ENCODE results near the gene MORF4L1.

MORF4L1 gene

GRCh38 chr15:78879517-78880241 lies 7.0 kb downstream of the MORF4L1 start:
- H3K4me1 ChIP-seq = no peaks in the 10 kb centered on the region
- H3K9me3 ChIP-seq = no peaks in the 10 kb centered on the region
- peaks cover 50% of the 10 kb centered on the region for H3K36me3 ChIP-seq
- no peak for TF ChIP-seq CTCF (IDR thresholded peaks at IDR 0.05; ENCODE audit: low read depth, low read length)
- DNase-seq = no peak
- H3K27me3 ChIP-seq = no peaks in the 10 kb centered on the region
- H3K4me3 ChIP-seq (ENCODE audit: low read depth, low read length) = no peak overlapping the region

- DNase-seq = no peak
- H3K27me3 ChIP-seq = no peaks in the 10 kb centered on the region
- no peaks in the 10 kb centered on the region for H3K9me3 ChIP-seq
- no peaks in the 10 kb centered on the region for H3K4me1 ChIP-seq
- TF ChIP-seq CTCF (IDR thresholded peaks at IDR 0.05; ENCODE audit: low read depth, low read length) = no peak
- peaks cover 51% of the 10 kb centered on the region for H3K36me3 ChIP-seq
- H3K4me3 ChIP-seq (ENCODE audit: low read depth, low read length) = no peak overlapping the region
Measured at GRCh38 chr15:78880242-78880533, 7.5 kb downstream of the MORF4L1 start.

GRCh38 chr15:78880813-78881212 lies 8.1 kb downstream of the MORF4L1 start:
- Histone ChIP-seq H3K27me3 (no peaks in the 10 kb centered on the region), H3K4me3 (ENCODE audit: low read depth, low read length) (no peak overlapping the region), H3K4me1 (no peaks in the 10 kb centered on the region), H3K36me3 (peaks cover 56% of the 10 kb centered on the region), H3K9me3 (no peaks in the 10 kb centered on the region)
- no peak for TF ChIP-seq CTCF (IDR thresholded peaks at IDR 0.05; ENCODE audit: low read depth, low read length)
- DNase-seq = no peak

- Histone ChIP-seq H3K27me3 (no peaks in the 10 kb centered on the region), H3K4me3 (ENCODE audit: low read depth, low read length) (no peak overlapping the region), H3K4me1 (no peaks in the 10 kb centered on the region), H3K36me3 (peaks cover 65% of the 10 kb centered on the region), H3K9me3 (no peaks in the 10 kb centered on the region)
- no peak for TF ChIP-seq CTCF (IDR thresholded peaks at IDR 0.05; ENCODE audit: low read depth, low read length)
- no peak for DNase-seq
Measured at GRCh38 chr15:78881681-78882080, 9.0 kb downstream of the MORF4L1 start.

DNA sequence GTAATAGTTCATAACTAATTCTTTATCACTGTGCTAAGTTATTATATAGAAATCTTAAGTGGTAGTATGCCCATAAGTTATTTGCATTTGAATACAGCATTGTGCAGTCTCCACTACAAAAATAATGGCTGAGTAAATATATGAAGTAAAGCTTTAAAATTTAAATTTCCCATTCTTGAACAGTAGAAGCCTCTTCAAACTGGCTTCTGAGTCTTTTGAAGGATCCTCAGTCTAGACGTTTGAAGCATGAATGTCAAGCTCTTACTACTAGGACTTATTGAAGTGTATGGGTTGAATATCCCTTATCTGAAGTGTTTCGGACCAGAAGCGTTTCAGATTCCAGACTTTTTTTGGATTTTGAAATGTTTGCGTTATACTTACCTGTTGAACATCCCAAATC lies 16.3 kb downstream of the MORF4L1 start:
- H3K4me1 ChIP-seq = no peaks in the 10 kb centered on the region
- H3K36me3 ChIP-seq = peaks cover 91% of the 10 kb centered on the region
- no peak for TF ChIP-seq CTCF (IDR thresholded peaks at IDR 0.05; ENCODE audit: low read depth, low read length)
- DNase-seq = no peak
- no peaks in the 10 kb centered on the region for H3K9me3 ChIP-seq
- H3K4me3 ChIP-seq (ENCODE audit: low read depth, low read length) = no peak overlapping the region
- H3K27me3 ChIP-seq = no peaks in the 10 kb centered on the region

GRCh38 chr15:78893538-78893937 lies 20.8 kb downstream of the MORF4L1 start:
- no peak for DNase-seq
- H3K4me3 ChIP-seq (ENCODE audit: low read depth, low read length) = no peak overlapping the region
- no peak for TF ChIP-seq CTCF (IDR thresholded peaks at IDR 0.05; ENCODE audit: low read depth, low read length)
- no peaks in the 10 kb centered on the region for H3K4me1 ChIP-seq
- H3K9me3 ChIP-seq = no peaks in the 10 kb centered on the region
- no peaks in the 10 kb centered on the region for H3K27me3 ChIP-seq
- peaks cover 85% of the 10 kb centered on the region for H3K36me3 ChIP-seq
